Measurements from ENCODE around the gene ERBB3.

The ERBB3 gene

DNA sequence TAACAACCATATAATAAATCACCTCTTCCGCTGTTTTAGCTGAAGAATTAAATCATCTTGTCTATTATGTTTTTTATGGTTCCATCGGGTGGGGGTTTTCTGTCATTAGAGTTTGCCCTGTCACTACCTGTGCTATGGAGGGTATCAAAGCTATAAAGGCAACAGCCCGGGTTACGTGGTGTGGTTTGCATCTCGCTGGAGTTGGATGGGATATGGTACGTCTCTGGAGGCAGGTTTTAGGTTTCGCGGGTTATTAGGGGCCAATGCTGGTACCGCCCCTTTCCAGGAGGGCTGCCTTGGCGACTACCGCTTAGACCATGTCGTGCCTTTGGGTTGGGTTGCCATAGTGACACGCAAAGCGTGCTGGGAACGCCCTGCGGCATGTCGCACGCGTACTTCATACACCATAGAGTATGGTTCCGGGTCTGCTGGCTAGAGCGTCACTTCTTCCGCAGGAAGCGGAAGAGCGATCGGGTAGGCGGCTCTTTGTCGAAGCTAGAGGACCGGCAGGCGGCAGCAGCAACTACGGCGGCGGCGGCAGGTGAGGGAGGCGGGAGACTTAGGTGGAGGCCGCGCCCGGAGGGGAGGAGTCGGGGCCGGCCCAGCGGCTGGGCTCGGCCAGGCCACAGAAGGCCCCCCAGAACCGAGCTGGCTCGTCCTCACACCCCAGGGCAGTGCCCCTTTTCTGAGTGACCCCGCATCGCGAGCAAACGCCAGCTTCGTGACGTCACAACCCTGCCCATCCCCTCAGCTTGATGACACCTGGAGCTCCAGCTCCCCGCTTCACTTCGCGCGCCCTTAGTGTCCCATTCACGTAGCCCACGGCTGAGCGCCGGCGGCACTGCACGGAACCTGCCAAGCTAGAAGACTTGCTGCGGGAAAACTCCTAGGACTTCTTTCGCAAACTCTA lies 38.1 kb downstream of the ERBB3 start, which contains the start of gene ZC3H10 (continued):
- TF ChIP-seq, protein P1, sequence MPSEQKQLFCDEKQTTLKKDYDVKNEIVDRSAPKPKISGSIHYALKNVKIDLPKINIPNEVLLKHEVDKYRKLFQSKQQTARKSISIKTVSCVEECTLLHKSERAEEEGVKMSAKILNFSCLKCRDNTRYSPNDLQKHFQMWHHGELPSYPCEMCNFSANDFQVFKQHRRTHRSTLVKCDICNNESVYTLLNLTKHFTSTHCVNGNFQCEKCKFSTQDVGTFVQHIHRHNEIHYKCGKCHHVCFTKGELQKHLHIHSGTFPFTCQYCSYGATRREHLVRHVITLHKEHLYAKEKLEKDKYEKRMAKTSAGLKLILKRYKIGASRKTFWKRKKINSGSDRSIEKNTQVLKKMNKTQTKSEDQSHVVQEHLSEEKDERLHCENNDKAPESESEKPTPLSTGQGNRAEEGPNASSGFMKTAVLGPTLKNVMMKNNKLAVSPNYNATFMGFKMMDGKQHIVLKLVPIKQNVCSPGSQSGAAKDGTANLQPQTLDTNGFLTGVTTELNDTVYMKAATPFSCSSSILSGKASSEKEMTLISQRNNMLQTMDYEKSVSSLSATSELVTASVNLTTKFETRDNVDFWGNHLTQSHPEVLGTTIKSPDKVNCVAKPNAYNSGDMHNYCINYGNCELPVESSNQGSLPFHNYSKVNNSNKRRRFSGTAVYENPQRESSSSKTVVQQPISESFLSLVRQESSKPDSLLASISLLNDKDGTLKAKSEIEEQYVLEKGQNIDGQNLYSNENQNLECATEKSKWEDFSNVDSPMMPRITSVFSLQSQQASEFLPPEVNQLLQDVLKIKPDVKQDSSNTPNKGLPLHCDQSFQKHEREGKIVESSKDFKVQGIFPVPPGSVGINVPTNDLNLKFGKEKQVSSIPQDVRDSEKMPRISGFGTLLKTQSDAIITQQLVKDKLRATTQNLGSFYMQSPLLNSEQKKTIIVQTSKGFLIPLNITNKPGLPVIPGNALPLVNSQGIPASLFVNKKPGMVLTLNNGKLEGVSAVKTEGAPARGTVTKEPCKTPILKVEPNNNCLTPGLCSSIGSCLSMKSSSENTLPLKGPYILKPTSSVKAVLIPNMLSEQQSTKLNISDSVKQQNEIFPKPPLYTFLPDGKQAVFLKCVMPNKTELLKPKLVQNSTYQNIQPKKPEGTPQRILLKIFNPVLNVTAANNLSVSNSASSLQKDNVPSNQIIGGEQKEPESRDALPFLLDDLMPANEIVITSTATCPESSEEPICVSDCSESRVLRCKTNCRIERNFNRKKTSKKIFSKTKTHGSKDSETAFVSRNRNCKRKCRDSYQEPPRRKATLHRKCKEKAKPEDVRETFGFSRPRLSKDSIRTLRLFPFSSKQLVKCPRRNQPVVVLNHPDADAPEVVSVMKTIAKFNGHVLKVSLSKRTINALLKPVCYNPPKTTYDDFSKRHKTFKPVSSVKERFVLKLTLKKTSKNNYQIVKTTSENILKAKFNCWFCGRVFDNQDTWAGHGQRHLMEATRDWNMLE (tag by site-specific recombination; conservative IDR thresholded peaks at IDR 0.05; ENCODE audit: low read depth), result peak; percentile 99
- TF ChIP-seq, protein P2, sequence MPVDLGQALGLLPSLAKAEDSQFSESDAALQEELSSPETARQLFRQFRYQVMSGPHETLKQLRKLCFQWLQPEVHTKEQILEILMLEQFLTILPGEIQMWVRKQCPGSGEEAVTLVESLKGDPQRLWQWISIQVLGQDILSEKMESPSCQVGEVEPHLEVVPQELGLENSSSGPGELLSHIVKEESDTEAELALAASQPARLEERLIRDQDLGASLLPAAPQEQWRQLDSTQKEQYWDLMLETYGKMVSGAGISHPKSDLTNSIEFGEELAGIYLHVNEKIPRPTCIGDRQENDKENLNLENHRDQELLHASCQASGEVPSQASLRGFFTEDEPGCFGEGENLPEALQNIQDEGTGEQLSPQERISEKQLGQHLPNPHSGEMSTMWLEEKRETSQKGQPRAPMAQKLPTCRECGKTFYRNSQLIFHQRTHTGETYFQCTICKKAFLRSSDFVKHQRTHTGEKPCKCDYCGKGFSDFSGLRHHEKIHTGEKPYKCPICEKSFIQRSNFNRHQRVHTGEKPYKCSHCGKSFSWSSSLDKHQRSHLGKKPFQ (tag by site-specific recombination; IDR thresholded peaks at IDR 0.05), result 0 out of 2 replicates have a peak, but pooled peaks have one; percentile 32
- TF ChIP-seq, protein P3, sequence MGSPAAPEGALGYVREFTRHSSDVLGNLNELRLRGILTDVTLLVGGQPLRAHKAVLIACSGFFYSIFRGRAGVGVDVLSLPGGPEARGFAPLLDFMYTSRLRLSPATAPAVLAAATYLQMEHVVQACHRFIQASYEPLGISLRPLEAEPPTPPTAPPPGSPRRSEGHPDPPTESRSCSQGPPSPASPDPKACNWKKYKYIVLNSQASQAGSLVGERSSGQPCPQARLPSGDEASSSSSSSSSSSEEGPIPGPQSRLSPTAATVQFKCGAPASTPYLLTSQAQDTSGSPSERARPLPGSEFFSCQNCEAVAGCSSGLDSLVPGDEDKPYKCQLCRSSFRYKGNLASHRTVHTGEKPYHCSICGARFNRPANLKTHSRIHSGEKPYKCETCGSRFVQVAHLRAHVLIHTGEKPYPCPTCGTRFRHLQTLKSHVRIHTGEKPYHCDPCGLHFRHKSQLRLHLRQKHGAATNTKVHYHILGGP (tag by site-specific recombination; IDR thresholded peaks at IDR 0.05), result no peak
- TF ChIP-seq ZNF610 (tag by site-specific recombination; IDR thresholded peaks at IDR 0.05; ENCODE audit: borderline replicate concordance) (peak; percentile 28; the same call in 1 of the 2 replicates), ZBTB20 (tag by site-specific recombination; IDR thresholded peaks at IDR 0.05) (peak; percentile 77; the same call in 1 of the 2 replicates), KLF1 (tag by site-specific recombination; IDR thresholded peaks at IDR 0.05) (peak; percentile 79), ZNF16 (tag by site-specific recombination; IDR thresholded peaks at IDR 0.05; ENCODE audit: low read depth) (no peak), ZNF391 (tag by site-specific recombination; IDR thresholded peaks at IDR 0.05; ENCODE audit: borderline replicate concordance, low read depth) (peak; percentile 80; the same call in 1 of the 2 replicates), WT1 (tag by site-specific recombination; IDR thresholded peaks at IDR 0.05) (peak; percentile 62), ZFP37 (tag by site-specific recombination; IDR thresholded peaks at IDR 0.05) (peak; percentile 79; the same call in 1 of the 2 replicates), ZNF660 (tag by site-specific recombination; IDR thresholded peaks at IDR 0.05) (peak; percentile 88), ZNF114 (tag by site-specific recombination; IDR thresholded peaks at IDR 0.05) (no peak), ZNF37A (tag by site-specific recombination; IDR thresholded peaks at IDR 0.05) (no peak), MZF1 (tag by site-specific recombination; IDR thresholded peaks at IDR 0.05; ENCODE audit: borderline replicate concordance) (0 out of 2 replicates have a peak, but pooled peaks have one; percentile 40), GLIS1 (tag by site-specific recombination; IDR thresholded peaks at IDR 0.05) (peak; percentile 84), REPIN1 (tag by site-specific recombination; IDR thresholded peaks at IDR 0.05; ENCODE audit: low read depth) (no peak)
- TF ChIP-seq, protein P4, sequence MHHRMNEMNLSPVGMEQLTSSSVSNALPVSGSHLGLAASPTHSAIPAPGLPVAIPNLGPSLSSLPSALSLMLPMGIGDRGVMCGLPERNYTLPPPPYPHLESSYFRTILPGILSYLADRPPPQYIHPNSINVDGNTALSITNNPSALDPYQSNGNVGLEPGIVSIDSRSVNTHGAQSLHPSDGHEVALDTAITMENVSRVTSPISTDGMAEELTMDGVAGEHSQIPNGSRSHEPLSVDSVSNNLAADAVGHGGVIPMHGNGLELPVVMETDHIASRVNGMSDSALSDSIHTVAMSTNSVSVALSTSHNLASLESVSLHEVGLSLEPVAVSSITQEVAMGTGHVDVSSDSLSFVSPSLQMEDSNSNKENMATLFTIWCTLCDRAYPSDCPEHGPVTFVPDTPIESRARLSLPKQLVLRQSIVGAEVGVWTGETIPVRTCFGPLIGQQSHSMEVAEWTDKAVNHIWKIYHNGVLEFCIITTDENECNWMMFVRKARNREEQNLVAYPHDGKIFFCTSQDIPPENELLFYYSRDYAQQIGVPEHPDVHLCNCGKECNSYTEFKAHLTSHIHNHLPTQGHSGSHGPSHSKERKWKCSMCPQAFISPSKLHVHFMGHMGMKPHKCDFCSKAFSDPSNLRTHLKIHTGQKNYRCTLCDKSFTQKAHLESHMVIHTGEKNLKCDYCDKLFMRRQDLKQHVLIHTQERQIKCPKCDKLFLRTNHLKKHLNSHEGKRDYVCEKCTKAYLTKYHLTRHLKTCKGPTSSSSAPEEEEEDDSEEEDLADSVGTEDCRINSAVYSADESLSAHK (tag by site-specific recombination; IDR thresholded peaks at IDR 0.05), result peak; percentile 13; the same call in 1 of the 2 replicates
- TF ChIP-seq, protein P5, sequence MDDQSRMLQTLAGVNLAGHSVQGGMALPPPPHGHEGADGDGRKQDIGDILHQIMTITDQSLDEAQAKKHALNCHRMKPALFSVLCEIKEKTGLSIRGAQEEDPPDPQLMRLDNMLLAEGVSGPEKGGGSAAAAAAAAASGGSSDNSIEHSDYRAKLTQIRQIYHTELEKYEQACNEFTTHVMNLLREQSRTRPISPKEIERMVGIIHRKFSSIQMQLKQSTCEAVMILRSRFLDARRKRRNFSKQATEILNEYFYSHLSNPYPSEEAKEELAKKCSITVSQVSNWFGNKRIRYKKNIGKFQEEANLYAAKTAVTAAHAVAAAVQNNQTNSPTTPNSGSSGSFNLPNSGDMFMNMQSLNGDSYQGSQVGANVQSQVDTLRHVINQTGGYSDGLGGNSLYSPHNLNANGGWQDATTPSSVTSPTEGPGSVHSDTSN (CRISPR knock-in tag; IDR thresholded peaks at IDR 0.05), result peak; percentile 89

Data from HEK293 (cell line).